Measurements from ENCODE around the gene MCF2L.
"Not testable (repeated sequence)": the region's sequence is repeated elsewhere in the genome, so short reads cannot be mapped to it uniquely, and the experiment has no call there.

MCF2L gene

GRCh38 chr13:113064534-113065405 lies 95.8 kb downstream of the MCF2L start:
- DNase-seq (ENCODE audit: low spot score): no peak

GRCh38 chr13:113065406-113066141 lies 96.6 kb downstream of the MCF2L start:
- no peak for DNase-seq (ENCODE audit: low spot score)

- no peak for DNase-seq (ENCODE audit: low spot score)
Observed at GRCh38 chr13:113066142-113066455, 97.1 kb downstream of the MCF2L start.

- DNase-seq (ENCODE audit: low spot score): no peak
Observed at GRCh38 chr13:113066746-113067145, 97.7 kb downstream of the MCF2L start.

- no peak for DNase-seq (ENCODE audit: low spot score)
Observed at GRCh38 chr13:113069861-113070805, 101.1 kb downstream of the MCF2L start.

GRCh38 chr13:113070855-113071254 lies 101.8 kb downstream of the MCF2L start:
- no peak for DNase-seq (ENCODE audit: low spot score)

GRCh38 chr13:113072376-113072775 lies 103.4 kb downstream of the MCF2L start:
- no peak for DNase-seq (ENCODE audit: low spot score)

GRCh38 chr13:113073942-113074341 lies 104.9 kb downstream of the MCF2L start:
- no peak for DNase-seq (ENCODE audit: low spot score)

GRCh38 chr13:113074401-113074800 lies 105.4 kb downstream of the MCF2L start:
- no peak for DNase-seq (ENCODE audit: low spot score)

GRCh38 chr13:113074876-113075275 lies 105.9 kb downstream of the MCF2L start:
- DNase-seq (ENCODE audit: low spot score): no peak

GRCh38 chr13:113075711-113076110 lies 106.7 kb downstream of the MCF2L start:
- DNase-seq (ENCODE audit: low spot score): no peak

GRCh38 chr13:113076681-113077401 lies 107.8 kb downstream of the MCF2L start:
- DNase-seq (ENCODE audit: low spot score): no peak

- no peak for DNase-seq (ENCODE audit: low spot score)
Observed at GRCh38 chr13:113077566-113077952, 108.5 kb downstream of the MCF2L start.

- no peak for DNase-seq (ENCODE audit: low spot score)
Observed at GRCh38 chr13:113077953-113078901, 109.2 kb downstream of the MCF2L start.

GRCh38 chr13:113078902-113079780 lies 110.1 kb downstream of the MCF2L start:
- DNase-seq (ENCODE audit: low spot score): no peak

GRCh38 chr13:113079781-113080080 lies 110.7 kb downstream of the MCF2L start:
- DNase-seq (ENCODE audit: low spot score): not testable (repeated sequence)

- DNase-seq (ENCODE audit: low spot score): no peak
Observed at GRCh38 chr13:113080361-113080831, 111.4 kb downstream of the MCF2L start.

- no peak for DNase-seq (ENCODE audit: low spot score)
Observed at GRCh38 chr13:113080901-113081521, 112.0 kb downstream of the MCF2L start.
